Astrocyte (in vitro differentiated cells and primary cell): ENCODE results near the gene CEACAM19. TPM values are rescaled to one million over a fixed set of nuclear protein-coding genes. Genes with fewer than 3 reads are reported as not detected.
"Not testable (repeated sequence)": the region's sequence is repeated elsewhere in the genome, so short reads cannot be mapped to it uniquely, and the experiment has no call there.

ENCODE experiments used
- DNase-seq: peaks from one replicate; pipeline ENCODE4 v3.0.0-alpha.2; 2010; ENCODE audit warnings: low read depth
- FAIRE-seq: peaks from 2 replicates; lab custom pipeline; 2011; peaks lifted over from hg19 to GRCh38; lab: Jason Lieb, UNC
- H2AFZ ChIP-seq: 2 replicates; pipeline ENCODE4 v1.6.0; 2012; ENCODE audit warnings: low read depth, low read length, inconsistent platforms
- H3K27ac ChIP-seq: 2 replicates; pipeline ENCODE4 v1.5.1; 2011; ENCODE audit warnings: low read depth, low read length, inconsistent platforms
- H3K27me3 ChIP-seq: 2 replicates; pipeline ENCODE4 v1.6.0; 2011; ENCODE audit warnings: low read length, inconsistent platforms; ENCODE audit not compliant: insufficient read depth
- H3K36me3 ChIP-seq: 2 replicates; pipeline ENCODE4 v1.5.1; 2011; ENCODE audit warnings: low read length, inconsistent platforms; ENCODE audit not compliant: insufficient read depth
- H3K4me1 ChIP-seq: 2 replicates; pipeline ENCODE4 v1.5.1; 2011; ENCODE audit warnings: low read length, inconsistent platforms; ENCODE audit not compliant: insufficient read depth
- H3K4me2 ChIP-seq: 2 replicates; pipeline ENCODE4 v1.6.0; 2012; ENCODE audit warnings: low read length, inconsistent platforms
- H3K4me3 ChIP-seq: 2 replicates; pipeline ENCODE4 v1.5.1; 2011; ENCODE audit warnings: low read depth, mild to moderate bottlenecking, low read length, inconsistent platforms; ENCODE audit not compliant: insufficient read depth
- H3K79me2 ChIP-seq: 2 replicates; pipeline ENCODE4 v1.6.0; 2012; ENCODE audit warnings: mild to moderate bottlenecking, low read length, inconsistent platforms; ENCODE audit not compliant: insufficient read depth
- H3K9ac ChIP-seq: 2 replicates; pipeline ENCODE4 v1.6.0; 2012; ENCODE audit warnings: mild to moderate bottlenecking, low read length, inconsistent platforms
- H3K9me3 ChIP-seq: 2 replicates; pipeline ENCODE4 v1.5.1; 2012; ENCODE audit warnings: low read depth, mild to moderate bottlenecking, low read length, inconsistent platforms; ENCODE audit not compliant: insufficient read depth
- H4K20me1 ChIP-seq: 2 replicates; pipeline ENCODE4 v1.6.0; 2012; ENCODE audit warnings: low read length, inconsistent platforms; ENCODE audit not compliant: insufficient read depth
- H3K27ac Mint-ChIP-seq: one replicate; pipeline ENCODE4 v1.8.0; 2021; ENCODE audit warnings: mild to moderate bottlenecking, mixed read lengths; ENCODE audit not compliant: unreplicated experiment
- H3K27me3 Mint-ChIP-seq: one replicate; pipeline ENCODE4 v1.8.0; 2021; ENCODE audit warnings: low read depth, mixed read lengths; ENCODE audit not compliant: unreplicated experiment
- H3K36me3 Mint-ChIP-seq: one replicate; pipeline ENCODE4 v1.8.0; 2021; ENCODE audit warnings: low read depth, mixed read lengths; ENCODE audit not compliant: unreplicated experiment
- H3K4me1 Mint-ChIP-seq: one replicate; pipeline ENCODE4 v1.8.0; 2021; ENCODE audit warnings: low read depth, mixed read lengths; ENCODE audit not compliant: unreplicated experiment
- H3K4me3 Mint-ChIP-seq: one replicate; pipeline ENCODE4 v1.8.0; 2021; ENCODE audit warnings: mild to moderate bottlenecking, moderate library complexity, mixed read lengths; ENCODE audit not compliant: unreplicated experiment
- H3K9me3 Mint-ChIP-seq: one replicate; pipeline ENCODE4 v1.8.0; 2021; ENCODE audit warnings: mild to moderate bottlenecking, mixed read lengths; ENCODE audit not compliant: unreplicated experiment
- CTCF ChIP-seq: IDR thresholded peaks from 2 replicates; pipeline ENCODE4 v1.5.1; 2011; ENCODE audit warnings: low read depth, mild to moderate bottlenecking, inconsistent platforms, low read length, moderate library complexity; ENCODE audit not compliant: insufficient read depth
- EZH2 ChIP-seq: IDR thresholded peaks from 2 replicates; pipeline ENCODE4 v1.6.1; 2012; ENCODE audit warnings: mild to moderate bottlenecking, low read length, inconsistent platforms; ENCODE audit not compliant: insufficient read depth
- total RNA-seq: library from RNA; stranded (reverse); gene quantifications from 2 replicates; pipeline ENCODE4 v1.2.1, GENCODE V29; 2021

Gene CEACAM19
- total RNA-seq, 1 donor from 2014 or later: 8.0 TPM

- FAIRE-seq (no peak), DNase-seq (peak; percentile 30)
- Histone ChIP-seq H3K9me3 (no peaks in the 10 kb centered on the region), H4K20me1 (no peaks in the 10 kb centered on the region), H3K9ac (no peak overlapping the region), H3K27ac (no peak overlapping the region), H3K4me3 (no peak overlapping the region), H3K36me3 (no peaks in the 10 kb centered on the region), H3K27me3 (no peaks in the 10 kb centered on the region), H3K4me1 (peaks cover 33% of the 10 kb centered on the region), H3K79me2 (no peaks in the 10 kb centered on the region), H3K4me2 (no peak overlapping the region), H2AFZ (no peak overlapping the region)
- Mint-ChIP-seq H3K36me3 (no peaks in the 10 kb centered on the region), H3K27me3 (peaks cover 4% of the 10 kb centered on the region), H3K4me1 (peaks cover 19% of the 10 kb centered on the region), H3K9me3 (no peaks in the 10 kb centered on the region), H3K27ac (no peak overlapping the region), H3K4me3 (no peak overlapping the region)
- TF ChIP-seq EZH2 (no peak), CTCF (no peak)
These were observed 49.7 kb downstream of the CEACAM19 start for GRCh38 chr19:44720945-44721344.

GRCh38 chr19:44721369-44721768 lies 50.1 kb downstream of the CEACAM19 start:
- not testable (repeated sequence) for H3K9me3 ChIP-seq, H3K27me3 ChIP-seq, H3K9me3 Mint-ChIP-seq, H3K4me2 ChIP-seq, DNase-seq, H3K27me3 Mint-ChIP-seq, H3K27ac ChIP-seq, H3K9ac ChIP-seq, FAIRE-seq, H3K4me3 Mint-ChIP-seq, H3K36me3 Mint-ChIP-seq, H2AFZ ChIP-seq, H3K4me3 ChIP-seq, H3K36me3 ChIP-seq, H4K20me1 ChIP-seq, H3K79me2 ChIP-seq, H3K27ac Mint-ChIP-seq
- peaks cover 19% of the 10 kb centered on the region for H3K4me1 Mint-ChIP-seq
- H3K4me1 ChIP-seq: peaks cover 33% of the 10 kb centered on the region

- Mint-ChIP-seq H3K4me3 (no peak overlapping the region), H3K4me1 (peaks cover 19% of the 10 kb centered on the region), H3K9me3 (no peaks in the 10 kb centered on the region), H3K27me3 (peaks cover 4% of the 10 kb centered on the region), H3K27ac (no peak overlapping the region), H3K36me3 (no peaks in the 10 kb centered on the region)
- FAIRE-seq (no peak), DNase-seq (no peak)
- H3K9me3 ChIP-seq: no peaks in the 10 kb centered on the region
- H4K20me1 ChIP-seq: no peaks in the 10 kb centered on the region
- H3K27ac ChIP-seq: no peak overlapping the region
- H3K4me3 ChIP-seq: no peak overlapping the region
- no peaks in the 10 kb centered on the region for H3K79me2 ChIP-seq
- TF ChIP-seq CTCF: no peak
- no peak for TF ChIP-seq EZH2
- H3K36me3 ChIP-seq: no peaks in the 10 kb centered on the region
- H3K27me3 ChIP-seq: no peaks in the 10 kb centered on the region
- peaks cover 33% of the 10 kb centered on the region for H3K4me1 ChIP-seq
- H2AFZ ChIP-seq: no peak overlapping the region
- H3K4me2 ChIP-seq: no peak overlapping the region
- no peak overlapping the region for H3K9ac ChIP-seq
These were observed 51.1 kb downstream of the CEACAM19 start for GRCh38 chr19:44722131-44723121.
